GM21576 (cell line): ENCODE data around the gene MYF6.
A peak's percentile ranks its signal among the peaks of the same experiment; 100 is the strongest.

Experiments
- ATAC-seq: cut with Tn5 transposase; IDR thresholded peaks from one replicate; pipeline ENCODE4 v1.9.1; 2021; ENCODE audit warnings: mild to moderate bottlenecking, moderate library complexity; ENCODE audit not compliant: unreplicated experiment

The MYF6 gene

GRCh38 chr12:80749456-80749855 is 42.0 kb downstream of the MYF6 start:
- ATAC-seq, result no peak

GRCh38 chr12:80752464-80752863 is 45.0 kb downstream of the MYF6 start:
- no peak for ATAC-seq

GRCh38 chr12:80754274-80754673 is 46.8 kb downstream of the MYF6 start:
- ATAC-seq, result no peak

GRCh38 chr12:80756875-80757274 is 49.4 kb downstream of the MYF6 start:
- ATAC-seq, result peak; percentile 69
